Keratinocyte (primary cell): ENCODE measurements around the gene PRKAR1B. TPM values are rescaled to one million over a fixed set of nuclear protein-coding genes. Genes with fewer than 3 reads are reported as not detected.
"Not testable (repeated sequence)": the region's sequence is repeated elsewhere in the genome, so short reads cannot be mapped to it uniquely, and the experiment has no call there.

Experiments used
- DNase-seq: peaks from one replicate; pipeline ENCODE4 v3.0.0-alpha.2; 2011; ENCODE audit warnings: low read depth, missing footprints, low spot score
- FAIRE-seq: peaks from 2 replicates; lab custom pipeline; 2011; peaks lifted over from hg19 to GRCh38; lab: Jason Lieb, UNC
- H2AFZ ChIP-seq: 2 replicates; pipeline ENCODE4 v1.6.0; 2012; ENCODE audit warnings: low read length, control low read depth, inconsistent platforms; ENCODE audit not compliant: control insufficient read depth
- H3K27ac ChIP-seq: 2 replicates; pipeline ENCODE4 v1.5.1; 2011; ENCODE audit warnings: low read length; ENCODE audit not compliant: control insufficient read depth, insufficient read depth
- H3K27me3 ChIP-seq: 3 replicates; pipeline ENCODE4 v1.6.0; 2011; ENCODE audit warnings: low read length; ENCODE audit not compliant: control insufficient read depth, insufficient read depth; ENCODE audit errors: extremely low read depth
- H3K36me3 ChIP-seq, 2 experiments: 2 replicates in 1 of 2; 3 replicates in 1 of 2; pipeline ENCODE4 v1.5.1; 2011; ENCODE audit warnings: low read length in 2 of 2, mild to moderate bottlenecking in 1 of 2; ENCODE audit not compliant: control insufficient read depth in 2 of 2, insufficient read depth in 2 of 2; ENCODE audit errors: extremely low read depth in 1 of 2
- H3K4me1 ChIP-seq: 3 replicates; pipeline ENCODE4 v1.5.1; 2011; ENCODE audit warnings: low read length; ENCODE audit not compliant: control insufficient read depth, insufficient read depth; ENCODE audit errors: extremely low read depth
- H3K4me2 ChIP-seq: 3 replicates; pipeline ENCODE4 v1.6.0; 2011; ENCODE audit warnings: low read depth, low read length; ENCODE audit not compliant: control insufficient read depth, insufficient read depth; ENCODE audit errors: extremely low read depth
- H3K4me3 ChIP-seq, 3 experiments: fragments of 200-600 bp in 1 of 3; sonication (generic) in 1 of 3; 2 replicates in 2 of 3; 3 replicates in 1 of 3; pipeline ENCODE4 v1.5.1; 2011 to 2016; ENCODE audit warnings: low read length in 3 of 3, mild to moderate bottlenecking in 3 of 3, control low read depth in 2 of 3, inconsistent platforms in 1 of 3, low read depth in 1 of 3, mixed read lengths in 1 of 3, mixed run types in 1 of 3, moderate library complexity in 1 of 3; ENCODE audit not compliant: control insufficient read depth in 2 of 3, insufficient read depth in 2 of 3; ENCODE audit errors: extremely low read depth in 1 of 3
- H3K79me2 ChIP-seq: 2 replicates; pipeline ENCODE4 v1.6.0; 2012; ENCODE audit warnings: low read length; ENCODE audit not compliant: control insufficient read depth, insufficient read depth
- H3K9ac ChIP-seq: 3 replicates; pipeline ENCODE4 v1.6.0; 2011; ENCODE audit warnings: low read length; ENCODE audit not compliant: control insufficient read depth, insufficient read depth; ENCODE audit errors: extremely low read depth
- H3K9me1 ChIP-seq: 3 replicates; pipeline ENCODE4 v1.6.0; 2011; ENCODE audit warnings: low read length; ENCODE audit not compliant: control insufficient read depth, insufficient read depth; ENCODE audit errors: extremely low read depth
- H3K9me3 ChIP-seq: 2 replicates; pipeline ENCODE4 v1.5.1; 2012; ENCODE audit warnings: low read depth, low read length; ENCODE audit not compliant: control insufficient read depth
- H4K20me1 ChIP-seq: 3 replicates; pipeline ENCODE4 v1.6.0; 2011; ENCODE audit warnings: low read length; ENCODE audit not compliant: control insufficient read depth, insufficient read depth; ENCODE audit errors: extremely low read depth
- CTCF ChIP-seq, 3 experiments: IDR thresholded peaks in 1 of 3; conservative IDR thresholded peaks in 1 of 3; optimal IDR thresholded peaks in 1 of 3; 2 replicates in 2 of 3; 3 replicates in 1 of 3; pipeline versions ENCODE3 to v1.5.1; 2011; ENCODE audit warnings: low read length in 3 of 3, mild to moderate bottlenecking in 3 of 3, moderate library complexity in 2 of 3, control low read depth in 1 of 3, inconsistent platforms in 1 of 3; ENCODE audit not compliant: insufficient read depth in 2 of 3; ENCODE audit errors: extremely low read depth in 1 of 3
- EZH2 ChIP-seq: IDR thresholded peaks from one replicate; pipeline ENCODE4 v1.6.1; 2012; ENCODE audit warnings: inconsistent platforms, mild to moderate bottlenecking, low read length, moderate library complexity
- dilution Hi-C: fragments of 300-500 bp; cut with MboI; formaldehyde crosslinking; loops from one replicate; pipeline ENCODE4 v1.7.0; 2020; ENCODE audit warnings: low sequenced_read_pairs; ENCODE audit not compliant: extremely low pct_ligation_motif_present
- polyA plus RNA-seq, 5 experiments: library from polyadenylated mRNA; depleted of rRNA in 3 of 5; stranded (reverse) in 3 of 5; stranded (forward) in 1 of 5; unstranded in 1 of 5; fragments of >200 nt; gene quantifications; 1 replicate in 1 of 5; 2 replicates in 3 of 5; 3 replicates in 1 of 5; pipeline versions ENCODE4 v1.2.1 to v1.2.3, GENCODE V29; 2011 to 2012; ENCODE audit warnings: missing spikeins in 2 of 5, low read depth in 1 of 5, low replicate concordance in 1 of 5

Gene PRKAR1B
- polyA plus RNA-seq, 1 donor (not counting 4 experiments of a cell fraction or from before 2014, with no cell fraction given) = 10.8 TPM

GRCh38 chr7:753190-753589 lies 26.1 kb upstream of the PRKAR1B start:
- Histone ChIP-seq H3K4me3 (no peak overlapping the region), H3K9me3 (no peaks in the 10 kb centered on the region), H3K79me2 (peaks cover 11% of the 10 kb centered on the region), H3K9ac (no peak overlapping the region), H3K27ac (no peak overlapping the region), H3K9me1 (no peaks in the 10 kb centered on the region), H3K4me2 (no peak overlapping the region), H3K27me3 (no peaks in the 10 kb centered on the region), H4K20me1 (no peaks in the 10 kb centered on the region), H2AFZ (no peak overlapping the region), H3K36me3 (peaks cover 28 to 34% of the 10 kb centered on the region in 2 experiments), H3K4me1 (no peaks in the 10 kb centered on the region)
- dilution Hi-C loops = no loop called here
- no peak for FAIRE-seq
- DNase-seq = no peak
- TF ChIP-seq CTCF (optimal IDR thresholded peaks at IDR 0.05 in 1 of 3, IDR thresholded peaks at IDR 0.05 in 1 of 3, conservative IDR thresholded peaks at IDR 0.05 in 1 of 3; ENCODE audit: extremely low read depth in 1 of 3, insufficient read depth in 2 of 3, low read length in 3 of 3) (no peak), EZH2 (no peak)

DNA sequence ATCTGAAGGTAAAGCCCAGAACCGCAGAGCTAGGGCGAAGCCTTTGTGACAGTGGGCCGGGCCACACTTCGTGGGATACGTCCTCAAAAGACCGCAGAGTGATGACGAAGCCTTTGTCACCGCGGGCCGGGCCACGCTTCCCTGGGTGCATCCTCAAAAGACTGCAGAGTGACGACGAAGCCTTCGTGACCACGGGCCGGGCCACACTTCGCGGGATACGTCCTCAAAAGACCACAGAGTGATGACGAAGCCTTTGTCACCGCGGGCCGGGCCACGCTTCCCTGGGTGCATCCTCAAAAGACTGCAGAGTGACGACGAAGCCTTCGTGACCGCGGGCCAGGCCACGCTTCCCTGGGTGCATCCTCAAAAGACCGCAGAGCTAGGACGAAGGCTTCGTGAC lies 25.2 kb upstream of the PRKAR1B start:
- H3K9ac ChIP-seq, H3K4me1 ChIP-seq, H4K20me1 ChIP-seq, H2AFZ ChIP-seq, H3K9me1 ChIP-seq, H3K27me3 ChIP-seq, H3K4me2 ChIP-seq, H3K27ac ChIP-seq, DNase-seq, H3K4me3 ChIP-seq, FAIRE-seq, H3K9me3 ChIP-seq, dilution Hi-C loops: not testable (repeated sequence)
- H3K36me3 ChIP-seq = peaks cover 21 to 32% of the 10 kb centered on the region in 2 experiments
- peaks cover 15% of the 10 kb centered on the region for H3K79me2 ChIP-seq

DNA sequence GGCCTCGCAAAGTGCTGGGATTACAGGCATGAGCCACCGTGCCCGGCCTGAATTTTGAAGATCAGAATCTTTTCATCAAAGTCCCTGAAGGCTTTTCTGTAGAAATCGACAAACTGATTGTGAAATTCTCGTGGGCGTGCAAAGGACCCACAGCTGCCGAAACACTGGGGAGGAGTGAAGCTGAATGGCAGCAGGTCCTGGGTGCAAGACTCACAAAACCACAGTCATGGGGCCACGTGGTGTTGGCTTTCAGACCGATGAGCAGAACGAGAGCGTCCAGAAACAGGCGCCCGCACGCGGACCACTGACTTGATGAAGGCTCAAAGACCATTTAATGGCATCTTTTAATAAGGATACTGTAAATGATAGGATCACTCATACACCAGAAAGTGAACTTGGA lies 24.7 kb upstream of the PRKAR1B start:
- Histone ChIP-seq H3K9me3 (no peaks in the 10 kb centered on the region), H3K9me1 (peaks cover 2% of the 10 kb centered on the region), H3K9ac (no peak overlapping the region), H3K4me3 (no peak overlapping the region), H2AFZ (no peak overlapping the region), H3K27ac (no peak overlapping the region), H3K36me3 (peaks cover 21 to 30% of the 10 kb centered on the region in 2 experiments), H3K4me1 (no peaks in the 10 kb centered on the region), H3K79me2 (peaks cover 19% of the 10 kb centered on the region), H4K20me1 (peaks cover 2% of the 10 kb centered on the region), H3K27me3 (no peaks in the 10 kb centered on the region), H3K4me2 (no peak overlapping the region)
- FAIRE-seq = no peak
- no peak for DNase-seq
- dilution Hi-C loops = no loop called here
- no peak for TF ChIP-seq EZH2
- no peak for TF ChIP-seq CTCF (optimal IDR thresholded peaks at IDR 0.05 in 1 of 3, IDR thresholded peaks at IDR 0.05 in 1 of 3, conservative IDR thresholded peaks at IDR 0.05 in 1 of 3; ENCODE audit: extremely low read depth in 1 of 3, insufficient read depth in 2 of 3, low read length in 3 of 3)
